HuH-7.5 (cell line): Measurements from ENCODE around the gene RNF111.
"Not testable (repeated sequence)": the region's sequence is repeated elsewhere in the genome, so short reads cannot be mapped to it uniquely, and the experiment has no call there.

Experiments used
- DNase-seq: peaks from one replicate; pipeline ENCODE4 v3.0.0; 2011; ENCODE audit warnings: low spot score

RNF111 gene

GRCh38 chr15:59059076-59059597, 71.7 kb downstream of the RNF111 start:
- DNase-seq, result no peak

DNA sequence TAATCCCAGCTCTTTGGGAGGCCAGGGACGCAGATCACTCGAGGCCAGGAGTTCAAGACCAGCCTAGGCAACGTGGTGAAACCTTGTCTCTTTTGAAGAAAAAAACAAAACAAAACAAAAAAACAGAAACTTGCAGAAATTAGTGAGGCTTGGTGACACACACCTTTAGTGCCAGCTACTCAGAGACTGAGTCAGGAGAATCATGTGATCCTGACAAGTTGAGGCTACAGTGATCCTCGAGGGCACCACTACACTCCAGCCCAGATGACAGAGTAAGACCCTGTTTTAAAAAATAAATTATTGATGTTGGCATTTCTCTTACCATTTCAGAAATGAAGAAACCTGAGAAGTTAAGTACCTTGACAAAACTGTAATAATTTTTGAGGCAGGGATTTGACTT, 72.9 kb downstream of the RNF111 start:
- no peak for DNase-seq

DNA sequence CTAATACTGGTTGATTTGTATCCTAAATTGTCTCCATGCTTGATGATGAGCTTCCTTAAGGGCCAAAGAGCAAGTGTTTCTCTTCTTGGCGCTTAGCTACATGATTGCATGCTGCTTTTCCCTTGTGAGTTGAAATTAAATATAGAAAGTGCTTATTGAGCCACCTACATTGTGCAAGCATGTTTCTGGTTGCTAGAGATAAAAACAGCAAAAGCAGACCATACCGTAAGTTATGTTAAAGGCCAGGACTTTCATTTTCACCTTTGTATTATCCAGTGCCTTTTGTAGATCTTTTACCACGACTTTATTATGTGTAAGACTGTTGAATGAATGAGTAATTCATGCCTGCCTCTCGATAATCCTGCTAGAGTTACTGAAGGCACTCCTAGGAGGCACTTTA, 75.6 kb downstream of the RNF111 start:
- no peak for DNase-seq

- DNase-seq, result no peak
These were observed 82.0 kb downstream of the RNF111 start for GRCh38 chr15:59069430-59069829.

DNA sequence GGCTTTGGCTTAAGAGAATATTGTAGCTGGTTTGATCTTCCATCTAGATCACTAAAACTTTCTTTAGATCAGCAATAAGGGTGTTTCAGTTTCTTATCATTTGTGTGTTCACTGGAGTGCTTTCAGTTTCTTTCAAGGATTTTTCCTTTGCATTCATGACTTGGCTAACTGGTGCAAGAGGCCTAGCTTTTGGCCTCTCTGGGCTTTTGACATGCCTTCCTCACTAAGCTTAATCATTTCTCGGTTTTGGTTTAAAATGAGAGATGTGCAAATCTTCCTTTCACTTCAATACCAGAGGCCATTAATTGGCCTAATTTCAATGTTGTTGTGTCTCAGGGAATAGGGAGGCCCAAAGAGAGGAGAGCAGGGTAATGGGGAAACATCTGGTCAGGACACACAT, 87.1 kb downstream of the RNF111 start:
- no peak for DNase-seq

GRCh38 chr15:59087731-59088130, 100.3 kb downstream of the RNF111 start:
- no peak for DNase-seq

DNA sequence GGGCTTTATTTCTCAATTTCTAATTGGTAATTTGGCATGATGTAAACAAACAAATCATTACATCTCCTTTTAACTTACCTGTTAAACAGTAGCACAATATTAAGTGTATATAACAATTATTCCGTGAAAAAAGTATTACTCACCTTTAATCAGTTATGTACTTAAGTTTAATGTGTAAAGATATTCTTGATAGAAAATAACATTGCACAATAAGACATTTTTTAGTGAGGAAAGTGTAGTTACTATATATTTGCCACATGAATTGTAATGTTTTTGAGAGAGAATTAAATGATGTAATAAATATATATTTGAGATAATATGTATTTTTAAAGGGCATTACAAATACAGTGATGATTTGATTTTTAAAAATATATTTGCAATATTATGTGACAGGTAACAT, 106.6 kb downstream of the RNF111 start:
- DNase-seq, result no peak

DNA sequence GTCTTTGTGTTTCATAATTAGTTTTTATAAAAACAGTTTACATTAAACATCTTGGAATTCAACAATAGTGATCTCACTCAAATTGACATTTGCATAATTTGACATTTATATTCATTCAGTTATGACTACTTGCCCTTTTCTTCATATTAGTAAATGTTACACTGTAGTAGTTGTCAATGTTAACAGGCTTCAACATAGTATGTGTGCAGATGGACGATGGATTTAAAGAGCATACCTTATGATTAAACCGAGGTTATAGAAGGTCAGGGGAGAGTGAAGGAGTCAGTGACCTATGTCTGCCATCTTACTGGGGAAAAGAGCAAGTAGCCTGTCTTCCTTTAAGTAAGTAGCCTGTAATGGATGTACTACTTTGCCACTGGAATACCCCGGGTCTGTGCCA, 109.0 kb downstream of the RNF111 start:
- DNase-seq, result no peak

GRCh38 chr15:59099162-59099685, 111.8 kb downstream of the RNF111 start:
- no peak for DNase-seq

- peak; percentile 13 for DNase-seq
These were observed 117.1 kb downstream of the RNF111 start for GRCh38 chr15:59104602-59104911.

- DNase-seq, result peak; percentile 69
These were observed 117.7 kb downstream of the RNF111 start, which contains the start of gene CCNB2 for GRCh38 chr15:59104912-59105732. Gene CCNB2 (plus strand): TSS chr15:59105146. CDS start chr15:59105269, 123 bp downstream.

- peak; percentile 11 for DNase-seq
These were observed 118.4 kb downstream of the RNF111 start for GRCh38 chr15:59105854-59106253.

DNA sequence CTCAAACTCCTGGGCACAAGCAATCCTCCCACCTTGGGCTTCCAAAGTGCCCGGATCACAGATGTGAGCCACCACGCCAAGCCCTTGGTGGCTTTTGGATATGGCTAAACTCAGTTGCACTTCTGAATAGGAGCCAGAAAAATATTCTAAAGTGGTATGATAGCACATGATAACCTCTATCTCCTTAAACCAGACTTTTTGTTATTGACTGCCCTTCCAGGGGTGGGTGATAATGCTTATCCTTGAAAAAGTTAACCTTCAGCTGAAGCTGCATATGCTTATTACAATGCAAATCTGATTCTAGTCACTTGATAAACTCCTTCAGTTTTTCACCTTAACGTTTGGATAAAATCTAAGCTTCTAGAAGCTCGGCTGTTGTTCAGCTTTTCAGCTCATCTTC, 123.8 kb downstream of the RNF111 start:
- no peak for DNase-seq

- DNase-seq, result no peak
These were observed 127.6 kb downstream of the RNF111 start for GRCh38 chr15:59115047-59115446.

- no peak for DNase-seq
These were observed 128.7 kb downstream of the RNF111 start for GRCh38 chr15:59116141-59116540.

- DNase-seq, result no peak
These were observed 129.3 kb downstream of the RNF111 start for GRCh38 chr15:59116771-59117170.

GRCh38 chr15:59119625-59120024, 132.2 kb downstream of the RNF111 start:
- no peak for DNase-seq

GRCh38 chr15:59120937-59121336, 133.5 kb downstream of the RNF111 start:
- no peak for DNase-seq

DNA sequence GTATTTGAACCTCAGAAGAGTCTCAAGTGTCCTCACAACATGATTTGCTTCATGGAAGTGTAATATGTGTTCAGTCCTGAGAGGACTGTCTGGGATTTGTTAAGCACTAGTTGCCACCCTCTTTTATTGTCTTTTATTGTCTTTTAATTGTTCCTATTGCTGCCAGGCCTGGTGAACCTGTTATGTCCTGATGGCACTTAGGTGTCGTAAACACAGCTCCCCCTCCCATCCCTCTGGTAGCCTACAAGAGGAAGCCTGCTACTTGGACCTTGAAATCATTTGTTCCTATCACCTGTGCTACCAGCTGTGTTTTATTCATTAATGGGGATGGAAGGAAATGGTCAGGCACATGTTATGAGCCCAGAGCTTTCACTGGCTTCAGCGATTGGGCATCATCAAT, 136.8 kb downstream of the RNF111 start:
- DNase-seq, result no peak

DNA sequence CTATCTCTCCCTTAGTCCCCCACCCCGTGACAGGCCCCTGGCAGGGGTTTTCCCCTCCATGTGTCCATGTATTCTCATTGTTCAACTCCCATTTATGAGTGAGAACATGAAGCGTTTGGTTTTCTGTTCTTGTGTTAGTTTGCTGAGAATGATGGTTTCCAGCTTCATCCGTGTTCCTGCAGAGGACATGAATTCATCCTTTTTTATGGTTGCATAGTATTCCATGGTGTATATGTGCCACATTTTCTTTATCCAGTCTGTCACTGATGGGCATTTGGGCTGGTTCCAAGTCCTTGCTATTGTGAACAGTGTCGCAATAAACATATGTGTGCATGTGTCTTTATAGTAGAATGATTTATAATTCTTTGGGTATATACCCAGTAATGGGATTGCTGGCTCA, 138.2 kb downstream of the RNF111 start:
- not testable (repeated sequence) for DNase-seq

GRCh38 chr15:59127255-59127654, 139.8 kb downstream of the RNF111 start:
- DNase-seq, result not testable (repeated sequence)

DNA sequence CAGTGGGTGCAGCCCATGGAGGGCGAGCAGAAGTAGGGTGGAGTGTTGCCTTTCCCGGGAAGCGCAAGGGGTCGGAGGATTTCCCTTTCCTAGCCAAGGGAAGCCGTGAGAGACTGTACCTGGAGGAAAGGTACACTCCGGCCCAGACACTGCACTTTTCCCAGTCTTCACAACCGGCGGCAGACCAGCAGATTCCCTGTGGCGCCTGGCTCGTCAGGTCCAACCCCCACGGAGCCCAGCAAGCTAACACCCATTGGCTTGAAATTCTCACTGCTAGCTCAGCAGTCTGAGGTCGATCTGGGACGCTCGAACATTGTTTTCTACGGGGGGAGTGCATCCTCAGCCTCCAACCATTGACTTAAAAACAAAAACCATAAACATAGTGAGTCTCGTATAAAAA, 144.0 kb downstream of the RNF111 start:
- no peak for DNase-seq

GRCh38 chr15:59131969-59132562, 144.6 kb downstream of the RNF111 start:
- DNase-seq, result no peak
